GM21447 (cell line): ENCODE results near the gene CNPY1.

Experiments
- ATAC-seq: cut with Tn5 transposase; IDR thresholded peaks from one replicate; pipeline ENCODE4 v1.9.1; 2021; ENCODE audit not compliant: unreplicated experiment

Gene CNPY1

GRCh38 chr7:155560196-155560885 lies 14.0 kb upstream of the CNPY1 start:
- no peak for ATAC-seq

DNA sequence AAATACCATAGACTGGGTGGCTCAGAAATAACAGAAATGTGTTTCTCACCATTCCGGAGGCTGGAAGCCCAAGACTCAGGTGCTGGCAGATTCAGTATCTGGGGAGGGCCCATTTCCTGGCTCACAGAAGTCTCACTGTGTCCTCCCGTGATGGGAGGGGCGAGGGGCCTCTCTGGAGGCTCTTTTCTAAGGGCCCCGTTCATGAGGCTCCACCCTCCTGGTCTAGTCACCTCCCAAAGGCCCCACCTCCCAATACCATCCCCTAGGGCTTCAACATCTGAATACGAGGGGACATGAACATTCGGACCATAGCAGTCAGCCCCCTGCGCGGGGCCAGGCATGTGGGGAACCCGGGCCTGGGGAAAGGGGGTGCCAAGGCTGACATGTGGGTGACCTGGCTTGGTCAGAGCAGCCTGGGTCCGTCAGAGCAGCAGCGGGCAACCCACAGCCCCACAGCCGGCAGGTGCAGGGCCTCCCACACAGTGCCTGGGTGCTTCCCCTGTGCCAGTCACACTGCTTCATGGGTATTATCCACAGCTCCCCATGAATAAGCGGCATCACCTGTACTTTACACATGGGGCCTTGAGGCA lies 13.3 kb upstream of the CNPY1 start:
- ATAC-seq = no peak

DNA sequence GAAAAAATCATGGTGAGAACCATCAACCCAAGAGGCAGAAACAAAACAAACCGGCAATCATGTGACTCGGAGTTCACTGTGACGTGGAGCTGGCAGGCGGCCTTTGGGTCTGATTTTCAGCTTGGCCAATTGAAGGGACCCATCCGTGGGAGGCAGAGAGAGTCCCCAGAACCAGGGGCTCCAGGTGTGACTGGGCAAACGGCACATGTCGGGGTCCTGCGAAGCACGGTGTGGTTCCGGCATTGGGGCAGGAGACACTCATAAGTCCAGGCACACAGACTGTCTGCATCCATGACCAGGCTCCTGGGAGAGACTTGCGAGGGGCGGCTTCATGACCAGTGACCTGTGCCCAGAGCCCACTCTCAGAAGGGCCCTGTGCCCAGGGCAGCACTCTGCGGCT lies 12.6 kb upstream of the CNPY1 start:
- no peak for ATAC-seq

- no peak for ATAC-seq
Observed at GRCh38 chr7:155558351-155558750, 12.0 kb upstream of the CNPY1 start.

DNA sequence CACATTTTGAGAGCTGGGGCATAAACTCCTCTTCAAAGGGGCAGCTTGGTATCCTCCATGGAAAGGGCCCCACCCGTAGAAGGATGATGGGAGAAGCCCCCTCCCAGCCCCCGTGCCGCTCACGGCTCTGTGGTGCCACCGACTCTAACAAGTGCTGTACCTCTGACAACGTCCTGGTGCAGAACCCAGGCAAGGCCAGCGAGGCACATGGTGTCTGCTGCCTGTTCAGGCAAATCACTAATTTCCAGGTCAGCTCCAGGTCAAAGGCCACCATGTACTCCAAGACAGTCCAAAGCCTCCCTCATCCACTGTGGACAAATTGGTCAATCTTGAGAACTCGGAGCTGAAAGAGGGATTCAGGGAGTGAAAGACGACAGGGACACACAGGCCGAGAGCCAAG lies 11.4 kb upstream of the CNPY1 start:
- ATAC-seq = no peak

GRCh38 chr7:155556763-155557162 lies 10.4 kb upstream of the CNPY1 start:
- ATAC-seq = no peak

DNA sequence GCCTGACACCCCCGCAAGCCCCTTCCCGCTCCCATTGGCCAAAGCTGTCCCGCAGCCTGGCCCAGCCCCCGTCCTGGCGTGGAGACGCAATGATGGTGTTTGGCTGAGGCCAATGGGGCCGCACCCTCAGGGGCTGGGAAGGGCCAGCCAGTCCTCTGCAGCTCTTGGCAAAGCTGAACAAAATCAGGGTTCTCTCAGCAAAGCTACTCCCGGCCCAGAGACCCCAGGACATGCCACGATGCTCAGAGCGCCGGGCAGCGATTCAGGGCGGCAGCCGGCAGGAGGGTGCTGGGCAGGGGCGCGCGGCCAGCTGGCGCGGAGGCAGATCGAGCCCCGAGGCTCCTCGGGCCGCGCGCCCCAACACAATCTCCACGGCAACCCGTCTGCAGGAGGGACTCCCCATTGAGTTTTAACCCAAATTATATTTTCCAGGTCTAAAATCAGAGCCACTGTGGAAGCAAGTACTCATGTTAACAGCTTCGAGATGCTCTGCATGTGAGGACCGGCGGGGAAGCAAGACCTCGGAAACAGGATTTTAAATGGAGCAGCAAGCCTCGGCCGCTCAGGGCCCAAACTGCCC lies 8.8 kb upstream of the CNPY1 start:
- no peak for ATAC-seq

DNA sequence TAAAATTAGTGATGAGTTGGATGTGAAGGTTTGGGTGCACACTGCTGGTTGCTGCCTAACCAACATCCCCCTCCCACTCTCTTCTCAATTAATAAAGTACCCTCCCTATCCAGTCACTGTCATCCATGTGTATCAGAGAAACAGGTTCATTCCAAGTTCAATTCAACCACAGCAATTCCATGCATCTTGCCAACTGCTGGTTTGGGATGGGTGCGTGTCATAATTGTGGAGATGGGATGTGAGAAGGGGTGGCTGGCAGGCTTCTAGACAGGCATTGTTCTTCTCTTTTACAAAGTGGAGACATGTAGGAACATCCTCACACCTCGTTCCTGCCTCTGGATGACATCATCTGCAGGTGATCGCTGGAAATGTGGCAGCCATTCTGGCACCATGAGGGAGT lies 7.5 kb upstream of the CNPY1 start:
- ATAC-seq = no peak

- no peak for ATAC-seq
Observed at GRCh38 chr7:155551785-155552611, 5.6 kb upstream of the CNPY1 start.

DNA sequence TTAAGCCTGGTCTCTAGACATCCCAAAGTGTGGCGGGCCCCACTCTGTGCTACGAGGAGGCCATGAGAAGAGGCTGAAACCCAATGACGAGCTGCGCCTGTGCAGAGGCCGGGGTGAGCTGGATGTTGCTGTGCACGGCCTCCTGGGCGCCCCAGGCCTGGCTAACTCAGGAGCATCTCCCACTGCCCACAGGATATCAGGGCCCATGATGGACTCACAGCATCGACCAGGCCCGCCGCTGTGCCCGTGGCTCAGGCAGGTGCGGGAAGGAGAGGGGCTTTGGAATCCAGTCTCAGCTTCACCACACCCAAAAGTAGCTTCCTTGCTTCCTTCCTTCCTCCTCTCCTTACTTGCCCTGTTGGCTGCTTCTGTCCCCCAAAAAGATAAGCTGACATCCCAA lies 4.6 kb upstream of the CNPY1 start:
- ATAC-seq = no peak

GRCh38 chr7:155549226-155549625 lies 2.9 kb upstream of the CNPY1 start:
- no peak for ATAC-seq

DNA sequence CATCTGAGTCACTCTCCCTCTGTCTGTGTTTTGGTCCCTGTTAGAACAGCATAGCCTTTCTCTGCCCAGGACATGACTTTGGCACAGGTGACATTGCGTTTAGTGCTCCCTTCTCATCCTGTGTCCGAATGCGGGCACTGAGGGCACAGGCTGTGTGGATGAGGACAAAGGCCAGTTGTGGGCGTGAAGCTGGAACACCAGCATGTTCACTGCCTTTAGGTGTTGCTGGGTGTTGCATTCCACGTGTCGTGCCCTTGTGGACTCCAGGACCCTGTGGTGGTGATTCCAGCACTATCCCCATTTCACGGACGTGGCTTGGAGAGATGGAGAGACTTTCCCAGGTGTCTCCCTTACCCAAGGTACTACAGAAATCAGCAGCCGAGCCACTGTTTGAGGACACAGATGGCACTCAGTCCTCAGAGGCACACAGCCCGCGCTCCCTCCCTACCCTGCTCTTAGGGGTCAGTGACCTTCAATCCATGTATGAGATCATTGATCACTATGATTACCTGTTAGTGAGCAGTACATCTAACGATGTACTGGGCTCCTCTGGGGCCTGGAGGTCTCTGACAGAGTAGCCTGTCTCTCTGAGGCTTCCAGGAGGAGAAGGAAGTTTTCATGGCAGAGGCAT lies 917 bp upstream of the CNPY1 start:
- ATAC-seq = no peak

DNA sequence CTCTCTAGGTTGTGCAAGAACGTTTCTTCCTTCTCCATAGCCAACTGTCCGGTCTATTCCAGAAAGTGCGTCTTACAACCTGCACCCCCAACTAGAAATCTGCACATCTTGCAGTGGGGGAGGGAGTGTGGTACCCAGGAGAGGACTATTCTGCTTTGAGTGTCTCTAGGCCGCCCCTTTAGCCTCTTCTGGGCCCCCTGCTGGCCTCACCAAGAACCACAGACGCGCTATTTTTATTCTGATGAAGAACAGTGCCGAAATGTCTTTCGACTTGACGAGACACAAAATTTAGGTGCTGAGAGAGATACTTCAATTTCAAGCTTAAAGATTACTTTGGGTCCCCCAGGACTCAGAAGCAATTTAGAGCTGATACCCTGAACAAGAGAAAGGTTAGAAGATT lies 1.0 kb downstream of the CNPY1 start:
- ATAC-seq = no peak

- no peak for ATAC-seq
Observed at GRCh38 chr7:155544485-155544884, 1.9 kb downstream of the CNPY1 start.

DNA sequence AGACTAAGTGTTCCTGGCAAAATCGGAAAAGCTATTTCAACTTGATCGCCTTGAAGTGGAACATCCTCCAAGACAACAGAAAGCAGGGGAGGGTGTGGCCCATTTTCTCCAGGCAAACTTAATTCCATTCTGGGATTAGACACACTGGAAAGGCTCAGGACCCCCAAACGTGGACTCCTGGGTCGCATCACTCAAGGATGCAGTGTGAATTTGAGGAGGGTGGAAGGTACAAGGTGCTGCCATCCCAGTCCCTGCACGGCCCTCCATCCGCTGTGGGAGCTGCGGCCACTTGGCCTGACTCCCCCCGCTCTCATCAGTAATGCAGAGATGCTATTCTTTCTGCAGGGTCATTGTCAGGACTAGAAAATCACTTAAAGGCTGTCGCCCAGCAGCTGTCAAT lies 2.4 kb downstream of the CNPY1 start:
- ATAC-seq = no peak

GRCh38 chr7:155543011-155543876 lies 3.1 kb downstream of the CNPY1 start:
- ATAC-seq = no peak

- ATAC-seq = no peak
Observed at GRCh38 chr7:155541986-155542675, 4.2 kb downstream of the CNPY1 start.

GRCh38 chr7:155540553-155540952 lies 5.8 kb downstream of the CNPY1 start:
- no peak for ATAC-seq

GRCh38 chr7:155538293-155538692 lies 8.1 kb downstream of the CNPY1 start:
- no peak for ATAC-seq

- no peak for ATAC-seq
Observed at GRCh38 chr7:155536451-155536850, 9.9 kb downstream of the CNPY1 start.
